HG02943 (cell line): ENCODE results near the gene RAB11B.
"Not testable (repeated sequence)": the region's sequence is repeated elsewhere in the genome, so short reads cannot be mapped to it uniquely, and the experiment has no call there.

Experiments
- ATAC-seq: cut with Tn5 transposase; IDR thresholded peaks from one replicate; pipeline ENCODE4 v1.9.1; 2021; ENCODE audit warnings: mild to moderate bottlenecking, low read depth, moderate library complexity; ENCODE audit not compliant: unreplicated experiment

Gene RAB11B

DNA sequence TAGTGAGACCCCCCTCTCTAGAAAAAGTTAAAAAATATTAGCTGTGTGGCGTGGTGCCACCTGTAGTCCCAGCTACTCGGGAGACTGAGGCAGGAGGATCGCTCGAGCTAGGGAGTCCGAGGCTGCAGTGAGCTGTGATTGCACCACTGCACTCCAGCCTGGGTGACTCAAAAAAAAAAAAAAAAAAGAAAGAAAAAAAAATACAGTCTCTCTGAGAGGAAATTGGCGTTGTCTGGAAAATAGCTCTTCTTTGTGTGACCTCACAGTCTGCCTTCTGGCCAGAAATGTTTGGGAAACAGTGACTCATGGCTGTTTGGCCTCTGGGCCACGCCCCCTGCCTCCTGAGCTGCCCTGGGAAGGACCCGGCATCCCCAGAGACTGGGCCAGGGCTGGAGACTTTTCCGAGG is 33.7 kb downstream of the RAB11B start:
- ATAC-seq: no peak

DNA sequence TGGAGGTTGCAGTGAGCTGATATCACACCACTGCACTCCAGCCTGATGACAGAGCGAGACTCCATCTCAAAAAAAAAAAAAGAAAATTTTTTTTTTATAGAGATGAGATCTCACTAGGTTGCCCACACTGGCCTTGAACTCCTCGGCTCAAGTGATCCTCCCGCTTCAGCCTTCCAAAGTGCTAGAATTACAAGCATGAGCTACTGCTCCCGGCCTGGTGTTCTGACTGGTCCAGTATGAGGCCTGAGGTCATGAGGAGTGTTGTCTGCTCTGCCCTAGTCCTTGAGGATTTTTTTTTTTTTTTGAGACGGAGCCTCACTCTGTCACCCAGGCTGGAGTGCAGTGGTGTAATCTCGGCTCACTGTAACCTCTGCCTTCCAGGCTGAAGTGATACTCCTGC is 35.2 kb downstream of the RAB11B start:
- ATAC-seq: not testable (repeated sequence)

DNA sequence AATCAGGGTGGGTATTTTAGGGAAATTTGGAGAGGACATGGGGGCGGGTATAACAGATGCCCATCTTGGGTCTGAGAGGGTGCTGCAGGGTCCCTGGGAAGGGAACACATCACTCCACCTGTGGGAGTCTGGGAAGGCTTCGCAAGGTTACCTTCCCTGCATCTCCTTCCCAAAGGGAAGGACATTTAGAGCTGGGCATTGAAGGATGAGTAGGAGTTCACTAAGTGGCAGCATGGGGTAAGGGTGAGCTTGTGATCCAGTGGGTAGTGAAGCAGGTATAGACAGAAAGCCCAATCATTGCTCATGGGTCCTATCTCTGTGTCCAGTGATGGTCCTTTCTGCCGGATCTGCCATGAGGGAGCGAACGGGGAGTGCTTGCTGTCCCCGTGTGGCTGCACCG is 36.1 kb downstream of the RAB11B start:
- ATAC-seq: no peak

DNA sequence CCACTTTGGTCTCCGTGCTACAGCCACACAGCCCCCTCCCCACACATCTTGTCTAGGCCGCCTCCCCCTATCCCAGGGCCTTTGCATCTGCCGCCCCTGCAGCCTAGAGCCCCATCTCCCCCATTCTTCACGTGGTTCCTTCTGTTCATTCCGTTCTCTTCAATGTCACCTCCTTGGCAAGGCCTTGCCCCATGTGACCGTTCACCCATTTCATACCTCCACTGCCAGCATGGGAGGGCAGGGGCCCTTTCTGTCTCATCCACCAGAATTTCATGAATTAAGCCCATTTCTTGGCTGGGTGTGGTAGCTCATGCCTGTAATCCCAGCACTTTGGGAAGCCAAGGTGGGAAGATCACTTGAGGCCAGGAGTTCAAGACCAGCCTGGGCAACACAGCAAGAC is 38.9 kb downstream of the RAB11B start:
- ATAC-seq: no peak

DNA sequence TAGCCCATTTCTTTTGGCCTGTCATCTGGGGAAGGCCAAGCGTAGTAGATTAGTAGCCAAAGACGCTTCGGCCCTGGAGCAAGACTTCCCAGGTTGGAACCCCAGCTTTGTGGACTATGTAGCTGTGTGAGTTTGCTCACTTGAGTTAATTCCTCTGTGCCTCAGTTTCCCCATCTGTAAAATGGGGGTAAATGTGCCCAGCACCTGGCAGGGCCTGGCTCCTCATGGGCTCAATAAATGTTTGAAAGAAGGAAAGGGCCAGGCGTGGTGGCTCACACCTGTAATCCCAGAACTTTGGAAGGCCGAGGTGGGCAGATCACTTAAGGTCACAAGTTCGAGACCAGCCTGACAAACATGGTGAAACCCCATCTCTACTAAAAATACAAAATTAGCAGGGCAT is 39.7 kb downstream of the RAB11B start:
- no peak for ATAC-seq

DNA sequence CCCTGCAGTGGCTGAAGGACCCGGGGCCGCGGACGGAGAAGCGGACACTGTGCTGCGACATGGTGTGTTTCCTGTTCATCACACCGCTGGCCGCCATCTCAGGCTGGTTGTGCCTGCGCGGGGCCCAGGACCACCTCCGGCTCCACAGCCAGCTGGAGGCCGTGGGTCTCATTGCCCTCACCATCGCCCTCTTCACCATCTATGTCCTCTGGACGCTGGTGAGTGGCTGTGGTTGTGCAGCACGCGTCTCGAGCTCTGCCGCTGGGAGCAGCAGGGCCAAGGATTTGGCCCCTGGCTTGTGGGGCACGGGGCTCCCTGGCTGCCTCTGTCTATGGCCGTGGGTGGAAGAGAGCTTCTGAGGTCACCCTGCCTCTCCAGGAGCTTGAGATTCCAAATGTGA is 40.5 kb downstream of the RAB11B start:
- ATAC-seq: no peak

DNA sequence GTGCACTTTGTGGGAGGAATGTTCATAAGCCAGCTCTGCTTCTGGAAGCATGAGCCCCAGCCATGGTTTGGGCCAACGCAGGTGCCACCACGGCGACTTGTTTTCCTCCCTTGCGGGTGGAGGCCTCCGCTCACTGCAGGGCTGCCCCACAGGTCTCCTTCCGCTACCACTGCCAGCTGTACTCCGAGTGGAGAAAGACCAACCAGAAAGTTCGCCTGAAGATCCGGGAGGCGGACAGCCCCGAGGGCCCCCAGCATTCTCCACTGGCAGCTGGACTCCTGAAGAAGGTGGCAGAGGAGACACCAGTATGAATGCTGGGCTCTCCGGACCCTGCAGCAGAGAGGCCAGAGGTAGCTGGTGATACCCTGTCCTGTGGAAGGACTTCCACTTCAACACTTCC is 48.1 kb downstream of the RAB11B start:
- no peak for ATAC-seq

DNA sequence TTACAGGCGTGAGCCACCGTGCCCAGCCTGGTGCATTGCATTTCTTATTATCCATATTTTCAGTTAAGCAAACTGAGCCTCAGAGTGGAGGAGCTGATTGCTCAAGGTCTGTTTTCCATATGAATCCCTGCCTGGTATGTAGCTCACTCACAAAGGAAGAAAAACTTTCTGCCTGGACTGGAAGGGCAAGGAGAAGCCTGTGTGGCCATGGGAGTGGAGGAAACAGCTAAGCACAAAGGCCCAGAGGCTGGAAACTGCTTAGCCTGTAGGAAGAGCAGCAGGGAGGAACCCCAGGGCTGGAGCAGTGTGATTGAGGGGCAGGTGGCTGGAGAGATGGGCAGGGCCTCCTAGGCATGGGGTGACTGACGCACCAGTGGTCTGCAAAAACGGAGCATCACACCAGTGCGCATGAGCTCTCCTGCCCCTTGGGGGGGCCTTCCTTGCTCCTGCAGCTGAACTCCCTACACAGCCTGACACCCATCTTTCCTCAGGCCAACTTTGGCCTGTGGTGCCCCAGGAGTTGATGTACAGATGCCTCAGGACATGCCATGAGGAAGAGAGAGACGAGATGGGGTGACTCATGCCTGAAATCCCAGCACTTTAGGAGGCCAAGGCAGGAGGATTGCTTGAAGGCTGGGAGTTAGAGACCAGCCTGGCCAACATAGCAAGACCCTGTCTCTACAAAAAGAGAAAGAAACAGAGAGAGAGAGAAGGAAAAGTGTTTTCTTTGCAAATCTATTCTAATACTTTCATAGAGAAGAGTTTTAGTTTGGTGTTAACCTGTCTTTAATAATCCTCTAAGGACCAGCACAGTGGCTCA is 51.8 kb downstream of the RAB11B start:
- no peak for ATAC-seq

DNA sequence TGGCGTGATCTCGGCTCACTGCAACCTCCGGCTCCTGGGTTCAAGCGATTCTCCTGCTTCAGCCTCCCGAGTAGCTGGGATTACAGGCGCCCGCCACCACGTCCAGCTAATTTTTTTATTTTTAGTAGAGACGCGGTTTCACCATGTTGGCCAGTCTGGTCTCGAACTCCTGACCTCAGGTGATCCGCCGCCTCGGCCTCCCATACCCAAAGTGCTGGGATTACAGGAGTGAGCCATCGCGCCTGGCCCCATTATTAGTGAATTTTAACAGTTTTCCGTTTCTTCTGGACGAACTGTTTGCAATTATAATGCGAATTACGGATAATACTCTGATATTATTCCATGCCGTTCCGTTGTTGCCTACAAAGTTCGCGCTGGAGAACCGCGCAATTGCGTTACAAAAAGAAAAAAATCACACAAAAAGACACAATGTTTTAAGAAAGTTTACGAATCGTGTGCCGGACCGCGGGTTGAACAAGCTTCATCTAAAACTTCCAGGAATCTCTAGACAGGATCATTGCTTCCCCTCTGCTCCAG is 54.0 kb downstream of the RAB11B start:
- not testable (repeated sequence) for ATAC-seq

DNA sequence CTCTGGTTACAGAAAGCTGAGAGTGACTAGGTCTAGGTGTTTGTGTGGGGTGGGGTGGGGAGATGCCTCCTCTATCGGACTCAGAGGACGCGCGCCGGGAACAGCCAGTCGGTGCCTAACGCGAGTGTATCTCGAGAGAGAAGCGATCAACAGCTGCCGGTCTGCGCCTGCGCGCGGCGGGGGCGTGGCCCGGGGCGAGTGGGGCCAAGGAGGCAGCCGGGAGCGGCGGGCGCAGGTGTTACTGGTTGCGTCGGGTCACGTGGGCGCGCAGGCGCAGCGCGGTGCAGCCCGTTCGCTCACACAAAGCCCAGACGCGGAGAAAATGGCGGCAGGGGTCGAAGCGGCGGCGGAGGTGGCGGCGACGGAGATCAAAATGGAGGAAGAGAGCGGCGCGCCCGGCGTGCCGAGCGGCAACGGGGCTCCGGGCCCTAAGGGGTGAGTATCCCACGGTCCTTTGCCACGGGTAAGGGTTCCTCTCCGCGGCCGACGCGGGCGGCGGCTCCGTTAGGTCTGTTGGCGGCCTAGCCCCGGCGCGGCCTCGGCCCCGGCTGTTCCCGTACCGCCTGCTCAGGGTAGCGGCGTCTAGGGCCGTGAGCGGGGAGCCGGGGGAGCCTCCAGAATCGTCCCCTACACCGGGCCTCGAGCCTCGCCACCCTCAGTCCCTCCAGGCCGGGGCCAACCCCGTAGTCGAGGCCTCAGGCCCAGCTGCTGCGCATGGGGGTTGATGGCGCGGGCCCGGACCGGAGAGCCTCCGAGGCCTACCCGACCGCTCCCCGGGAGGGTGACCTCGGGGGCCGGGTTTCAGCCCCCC is 54.7 kb downstream of the RAB11B start, which contains the start of gene HNRNPM:
Gene HNRNPM, plus strand, starts transcription at position 299 of the 811 bp plus-strand sequence. Its CDS starts 24 bp downstream, at position 323.
- ATAC-seq: peak; percentile 78

DNA sequence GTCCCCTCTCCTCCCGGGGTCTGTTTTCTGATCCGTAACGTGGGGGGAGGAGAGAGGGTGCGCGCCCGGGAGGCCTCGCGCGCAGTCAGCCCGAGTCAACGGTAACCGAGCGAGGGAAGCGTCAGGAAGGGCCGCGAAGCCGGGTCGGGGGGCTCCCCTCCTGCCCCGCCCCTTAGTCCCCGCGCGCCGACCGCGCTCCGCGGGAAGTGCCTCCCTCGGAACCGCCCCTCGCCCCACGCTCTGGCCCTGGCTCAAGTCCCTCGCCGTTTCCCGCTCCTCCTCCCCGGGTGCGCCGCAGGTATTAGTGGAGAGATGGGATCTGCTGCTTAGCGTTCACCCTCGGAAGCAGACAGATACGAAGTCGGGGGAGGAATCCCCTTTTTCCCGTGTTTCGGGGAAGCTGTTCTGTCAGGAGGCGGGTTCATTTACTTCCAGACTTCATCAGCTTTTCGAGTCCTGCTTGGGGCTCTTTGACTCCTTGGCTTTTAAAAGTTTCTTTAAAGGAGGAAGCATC is 55.4 kb downstream of the RAB11B start:
- peak; percentile 27 for ATAC-seq

DNA sequence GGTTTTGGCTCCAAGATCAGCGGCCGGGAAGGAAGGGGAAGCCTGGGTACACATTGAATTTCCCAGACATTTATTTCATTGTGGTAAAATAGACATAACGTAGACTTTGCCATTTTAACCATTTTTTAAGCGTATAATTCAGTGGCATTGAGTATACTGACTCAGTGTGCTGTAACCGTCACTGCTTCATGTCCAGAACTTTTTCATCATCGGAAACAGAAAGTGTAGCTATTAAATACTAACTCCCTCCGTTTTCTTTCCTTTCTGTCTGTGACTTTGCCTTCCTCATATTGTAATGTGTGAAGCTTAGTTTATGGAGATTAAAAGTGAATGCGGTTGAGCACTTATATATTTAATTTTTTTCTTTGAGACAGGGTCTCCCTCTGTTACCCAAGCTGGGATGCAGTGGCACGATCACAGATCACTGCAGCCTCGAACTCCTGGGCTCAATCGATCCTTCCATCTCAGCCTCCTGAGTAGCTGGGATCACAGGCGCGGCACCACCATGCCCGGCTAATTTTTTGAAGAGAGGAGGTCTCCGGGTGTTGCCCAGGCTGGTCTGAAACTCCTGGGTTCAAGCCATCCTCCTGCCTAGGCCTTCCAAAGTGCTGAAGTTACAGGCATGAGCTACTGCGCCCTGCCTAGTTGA is 56.0 kb downstream of the RAB11B start:
- ATAC-seq: no peak

DNA sequence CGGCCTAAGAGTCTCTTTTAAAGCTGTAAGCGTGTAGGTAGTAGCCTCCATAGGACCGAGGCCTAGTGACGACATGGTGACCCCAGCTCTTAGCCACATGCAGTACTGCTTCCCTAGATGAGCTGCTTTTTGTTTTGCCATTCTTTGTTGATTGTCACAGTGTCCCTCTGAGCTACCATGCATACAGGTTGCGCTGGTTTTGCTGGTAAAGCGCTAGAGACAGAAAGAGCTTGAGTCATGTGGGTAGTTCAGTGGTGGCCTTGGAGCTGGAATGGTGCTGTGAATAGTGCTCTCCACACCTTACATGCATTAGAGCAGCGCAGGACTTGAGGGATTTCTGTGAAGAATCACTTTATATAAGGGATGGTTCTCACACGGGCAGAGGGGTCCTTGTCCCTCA is 59.7 kb downstream of the RAB11B start:
- ATAC-seq: no peak

DNA sequence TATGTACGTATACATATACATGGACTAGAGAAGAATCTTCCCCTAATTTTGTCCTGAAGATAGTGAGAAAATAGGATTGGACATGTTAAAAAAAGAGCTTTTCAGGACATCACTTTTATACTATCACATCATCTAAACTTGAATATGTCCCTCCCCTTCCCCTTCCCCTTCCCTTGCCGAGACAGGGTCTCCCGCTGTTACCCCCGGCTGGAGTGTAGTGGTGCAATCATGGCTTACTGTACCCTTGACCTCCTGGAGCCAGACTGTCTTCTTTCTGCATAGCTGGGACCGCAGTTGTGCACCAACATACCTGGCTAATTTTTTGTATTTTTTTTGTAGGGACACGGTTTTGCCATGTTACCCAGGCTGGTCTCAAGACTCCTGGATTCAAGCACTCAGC is 61.2 kb downstream of the RAB11B start:
- no peak for ATAC-seq

DNA sequence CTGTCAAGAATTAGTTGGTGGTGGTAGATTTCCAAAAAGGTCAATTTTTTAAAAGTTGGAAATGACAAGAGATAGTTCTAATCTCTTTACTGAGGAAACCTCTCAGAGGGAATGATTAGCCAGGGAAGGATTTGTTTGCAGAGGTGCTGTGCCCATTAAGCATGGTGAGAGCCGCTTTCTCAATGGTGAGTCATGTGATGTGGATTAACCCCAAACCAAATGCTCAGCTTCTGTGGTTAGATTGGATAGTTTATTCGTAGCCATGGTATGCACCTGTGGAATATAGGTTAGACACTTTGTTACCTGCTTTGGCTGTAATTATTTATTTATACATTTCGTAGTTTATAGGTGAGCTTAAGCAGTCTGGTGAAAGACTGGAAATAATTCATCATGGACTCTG is 61.7 kb downstream of the RAB11B start:
- no peak for ATAC-seq

DNA sequence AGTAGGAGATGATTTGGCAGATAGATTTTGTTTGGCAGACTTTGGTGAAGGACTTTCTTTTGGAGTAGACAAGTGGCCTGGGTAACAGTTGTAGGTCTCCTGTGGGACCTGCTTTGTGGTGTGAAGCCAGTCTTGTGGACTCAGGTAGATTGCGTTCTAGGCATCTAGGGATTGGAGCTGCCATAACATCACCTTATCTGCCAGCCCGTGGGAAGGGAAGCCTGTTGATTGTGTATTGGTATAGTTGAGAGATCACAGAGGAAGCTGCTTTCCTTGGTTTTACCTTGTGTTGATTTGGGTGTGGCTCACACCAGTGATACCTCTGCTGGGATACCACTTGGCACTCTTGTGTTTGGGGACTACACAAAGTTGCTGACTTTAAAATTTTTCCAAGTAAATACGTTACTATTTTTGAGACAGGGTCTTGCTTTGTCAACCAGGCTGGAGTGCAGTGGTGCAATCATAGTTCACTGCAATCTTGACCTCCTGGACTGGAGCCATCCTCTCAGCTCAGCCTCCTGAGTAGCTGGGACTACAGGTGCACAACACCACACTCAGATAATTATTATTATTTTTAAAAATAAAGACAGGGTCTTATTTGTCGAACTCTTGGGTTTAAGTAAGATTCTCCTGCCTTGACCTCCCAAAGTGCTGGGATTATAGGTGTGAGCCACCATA is 62.4 kb downstream of the RAB11B start:
- ATAC-seq: no peak

DNA sequence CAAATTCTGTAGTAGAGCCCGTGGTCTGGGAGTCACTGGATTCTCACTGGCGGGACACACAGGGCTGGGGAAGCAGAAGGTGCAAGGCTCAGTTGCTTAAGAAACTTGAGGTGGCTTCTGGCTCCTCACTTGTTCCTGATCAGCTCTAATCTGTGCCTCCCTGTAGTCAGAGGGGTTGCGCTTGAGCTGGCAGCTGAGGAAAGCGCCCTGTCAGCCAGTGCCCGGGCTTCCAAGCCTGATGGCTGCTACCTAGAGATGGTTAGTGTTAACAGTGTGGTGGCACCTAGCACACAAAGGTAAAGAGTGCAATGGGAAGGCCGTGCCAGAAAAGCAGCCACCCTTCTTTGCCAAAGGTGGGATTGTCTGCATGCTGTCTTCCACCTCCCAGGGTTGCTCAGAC is 63.5 kb downstream of the RAB11B start:
- ATAC-seq: no peak
